Pancreas (tissue), 10 donors: ENCODE data around the gene FEZ2. TPM values are rescaled to one million over a fixed set of nuclear protein-coding genes. Genes with fewer than 3 reads are reported as not detected.

ENCODE experiments used
- ATAC-seq, 4 donors: fragments of 200-7000 bp; cut with Tn5 transposase; one replicate each; pipeline versions ENCODE4 v1.8.0 to v1.9.1; 2020; ENCODE audit warnings: mild to moderate bottlenecking in 4 of 4, moderate library complexity in 4 of 4
- DNase-seq, 6 donors: peaks; one replicate each; pipeline ENCODE4 v3.0.0-alpha.2; 2020
- FAIRE-seq: peaks from 2 replicates; lab custom pipeline; 2012; peaks lifted over from hg19 to GRCh38; lab: Jason Lieb, UNC
- H3K27ac ChIP-seq, 4 donors: fragments of 200-600 bp; sonication (generic); 1 replicate in 3 of 4; 2 replicates in 1 of 4; pipeline versions ENCODE4 v1.5.0 to v1.8.0; 2020
- H3K27me3 ChIP-seq, 4 donors: fragments of 200-600 bp; one replicate each; pipeline ENCODE4 v1.8.0; 2021
- H3K36me3 ChIP-seq, 3 donors: fragments of 200-600 bp; sonication (generic) in 1 of 3; one replicate each; pipeline versions ENCODE4 v1.5.0 to v1.8.0; 2020 to 2021
- H3K4me1 ChIP-seq, 3 donors: fragments of 200-600 bp; one replicate each; pipeline ENCODE4 v1.8.0; 2021
- H3K4me3 ChIP-seq, 4 donors: fragments of 200-600 bp; sonication (generic) in 2 of 4; one replicate each; pipeline versions ENCODE4 v1.5.0 to v1.8.0; 2020 to 2021
- H3K9me3 ChIP-seq, 4 donors: fragments of 200-600 bp; one replicate each; pipeline ENCODE4 v1.8.0; 2021
- CTCF ChIP-seq, 4 donors: fragments of 200-600 bp; sonication (generic) in 3 of 4; IDR thresholded peaks; one replicate each; pipeline versions ENCODE4 v1.5.0 to v1.8.0; 2021; ENCODE audit warnings: antibody characterized with exemption in 4 of 4
- WGBS, 2 donors: extraction: QIAGEN DNeasy Blood & Tissue Kit; methylation state at CpG; one replicate each; pipeline ENCODE4 v1.1.7; 2013; 5-methylcytosine and 5-hydroxymethylcytosine counted together
- intact Hi-C, 3 donors: fragments of 100-400 bp; cut with DNase I; formaldehyde crosslinking; loops; one replicate each; pipeline versions ENCODE4 v1.11.1 to v1.14.2; 2022
- polyA plus RNA-seq, 2 donors: library from polyadenylated mRNA; stranded (reverse); fragments of 200-250 nt; gene quantifications; one replicate each; pipeline ENCODE4 v1.2.3, GENCODE V29; 2013
- total RNA-seq, 6 donors: library from RNA; stranded (reverse); fragmentation: NEBNext Ultra II Directional in 4 of 6; extraction: Animal tissue kit (Norgen Biotek cat#: 25700) in 4 of 6; gene quantifications; one replicate each; pipeline versions ENCODE4 v1.2.1 to v1.2.4, GENCODE V29; 2021 to 2023
- donor health status: healthy with polysubstance abuse.
- donor health status: DM: no; HTN: no; CAD: no; lungs with moderate emphysema.
- donor health status: DM: no; HTN: no; CAD: no.
- donor health status: control.
- donor health status: control.
- donor health status: Bipolar disorder and iron deficiency.
- donor health status: DM: yes; HTN: yes; CAD: no.
- donor health status: DM: no; HTN: no; CAD: no.
- donor health status: DM: no; HTN: no; CAD: no.
- donor health status: DM: yes; HTN: yes; CAD: no.

Gene FEZ2, protein sequence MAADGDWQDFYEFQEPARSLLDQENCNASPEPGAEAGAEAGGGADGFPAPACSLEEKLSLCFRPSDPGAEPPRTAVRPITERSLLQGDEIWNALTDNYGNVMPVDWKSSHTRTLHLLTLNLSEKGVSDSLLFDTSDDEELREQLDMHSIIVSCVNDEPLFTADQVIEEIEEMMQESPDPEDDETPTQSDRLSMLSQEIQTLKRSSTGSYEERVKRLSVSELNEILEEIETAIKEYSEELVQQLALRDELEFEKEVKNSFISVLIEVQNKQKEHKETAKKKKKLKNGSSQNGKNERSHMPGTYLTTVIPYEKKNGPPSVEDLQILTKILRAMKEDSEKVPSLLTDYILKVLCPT
- total RNA-seq (10 to 100 TPM in 2 of 6 donors, 1 to 10 TPM in 4; 7.0 to 18.2 (median 9.4) TPM), polyA plus RNA-seq (10 to 100 TPM in 1 of 2 donors, 1 to 10 TPM in 1; 7.9 to 15.0 TPM)

DNA sequence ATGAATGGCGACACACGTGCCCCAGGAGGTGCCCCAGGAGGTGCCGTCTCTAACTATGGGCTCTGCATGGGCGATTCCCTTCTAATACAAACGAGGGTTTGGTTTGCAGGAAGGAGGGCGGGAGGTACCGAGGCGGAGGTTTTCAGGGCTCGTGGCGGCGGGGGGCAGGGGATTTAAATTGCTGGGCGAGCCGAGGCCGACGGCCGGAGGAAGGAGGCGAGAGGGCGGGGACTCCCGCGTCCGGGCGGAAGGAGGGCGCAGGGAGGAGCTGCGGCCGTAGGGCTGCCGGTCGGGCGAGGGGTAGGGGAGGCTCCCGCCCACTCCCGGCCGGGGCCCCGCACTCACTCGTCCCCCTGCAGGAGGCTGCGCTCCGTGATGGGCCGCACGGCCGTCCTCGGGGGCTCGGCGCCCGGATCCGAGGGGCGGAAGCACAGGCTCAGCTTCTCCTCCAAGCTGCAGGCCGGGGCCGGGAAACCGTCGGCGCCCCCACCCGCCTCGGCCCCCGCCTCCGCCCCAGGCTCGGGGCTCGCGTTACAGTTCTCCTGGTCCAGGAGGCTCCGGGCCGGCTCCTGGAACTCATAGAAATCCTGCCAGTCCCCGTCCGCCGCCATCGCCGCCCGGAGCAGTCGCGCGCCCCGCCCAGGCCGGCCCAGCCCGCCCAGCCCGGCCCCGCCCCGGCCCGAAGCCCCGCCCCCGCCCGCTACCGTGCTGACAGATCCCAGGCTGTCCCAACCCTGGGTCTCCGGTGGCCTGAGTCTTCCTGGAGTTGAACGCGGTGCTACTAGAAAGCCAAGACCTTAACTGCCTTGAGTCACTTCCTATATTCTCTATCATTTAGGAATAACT is at the start of gene FEZ2:
TSS of gene FEZ2 (minus strand) at position 637 of the 846 bp plus-strand sequence. CDS start at position 611, 26 bp downstream.
- DNase-seq (peak; percentile 65 to 93 (median 78)), FAIRE-seq (no peak)
- WGBS, 2 donors, result 0 to 1% methylated on average over 46 to 81 of the region's 81 CpGs

DNA sequence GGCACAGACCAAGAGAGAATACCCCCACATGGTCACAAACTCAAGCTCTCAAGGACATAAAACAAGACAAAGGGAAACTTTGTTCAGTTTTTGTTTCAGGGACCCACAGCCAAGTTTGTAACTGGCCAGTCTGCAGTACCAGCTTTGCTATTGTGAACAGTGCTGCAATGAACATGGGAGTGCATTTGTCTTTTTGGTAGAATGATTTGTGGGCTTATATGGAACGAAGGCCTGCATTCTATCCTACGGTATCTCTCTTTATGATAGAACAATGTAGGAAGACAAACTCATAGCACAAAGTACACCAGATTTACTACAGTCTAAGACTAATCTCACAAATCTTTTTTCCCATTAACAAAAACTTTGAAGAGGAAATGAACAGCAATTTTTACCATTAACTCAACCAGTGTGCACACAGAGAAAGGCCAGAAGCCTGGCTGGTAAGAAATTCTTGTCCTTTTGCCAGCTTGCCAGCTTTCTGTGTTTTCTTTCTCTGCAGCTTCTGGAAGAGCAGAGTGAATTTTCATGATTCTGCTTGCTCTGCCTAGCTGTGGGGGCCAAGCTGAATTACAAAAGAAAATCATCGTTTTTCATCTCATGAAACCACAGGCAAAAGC is 37.1 kb upstream of the FEZ2 start:
- H3K9me3 ChIP-seq, result no peaks in the 10 kb centered on the region
- FAIRE-seq, result no peak
- no peak for TF ChIP-seq CTCF (IDR thresholded peaks at IDR 0.05)
- no peak overlapping the region for H3K27ac ChIP-seq
- no peak overlapping the region for H3K4me3 ChIP-seq
- WGBS, 2 donors, result 51 to 63% methylated on average over 3 of the region's 3 CpGs
- intact Hi-C loops, result no loop called here
- ATAC-seq, result no peak
- H3K36me3 ChIP-seq, result no peaks in the 10 kb centered on the region
- H3K4me1 ChIP-seq, result no peaks in the 10 kb centered on the region
- DNase-seq, result no peak
- no peaks in the 10 kb centered on the region for H3K27me3 ChIP-seq

More for the DNA sequence above, at the start of gene FEZ2:
- no peaks in the 10 kb centered on the region for H3K36me3 ChIP-seq
- peaks cover 0 to 13% (median 3%) of the 10 kb centered on the region in 3 donors for H3K4me1 ChIP-seq
- peak; percentile 96 to 98 (median 98) for ATAC-seq
- H3K9me3 ChIP-seq, result no peaks in the 10 kb centered on the region
- H3K4me3 ChIP-seq, result peak within 1 kb of the TSS; percentile 99 to 100 (median 100)
- H3K27ac ChIP-seq, result peak within 1 kb of the TSS; percentile 93 to 97 (median 94)
- no peaks in the 10 kb centered on the region for H3K27me3 ChIP-seq
- no peak for TF ChIP-seq CTCF (IDR thresholded peaks at IDR 0.05)
- intact Hi-C loops, result no loop called here

- no peak for ATAC-seq
- 78 to 85% methylated on average over 2 of the region's 2 CpGs for WGBS, 2 donors
- Histone ChIP-seq H3K27ac (no peak overlapping the region), H3K4me1 (no peaks in the 10 kb centered on the region), H3K9me3 (no peaks in the 10 kb centered on the region), H3K27me3 (no peaks in the 10 kb centered on the region), H3K4me3 (no peak overlapping the region), H3K36me3 (no peaks in the 10 kb centered on the region)
- no peak for DNase-seq
- intact Hi-C loops, result no loop called here
- no peak for TF ChIP-seq CTCF (IDR thresholded peaks at IDR 0.05)
- FAIRE-seq, result no peak
These were observed 35.6 kb upstream of the FEZ2 start for GRCh38 chr2:36633470-36634092.

DNA sequence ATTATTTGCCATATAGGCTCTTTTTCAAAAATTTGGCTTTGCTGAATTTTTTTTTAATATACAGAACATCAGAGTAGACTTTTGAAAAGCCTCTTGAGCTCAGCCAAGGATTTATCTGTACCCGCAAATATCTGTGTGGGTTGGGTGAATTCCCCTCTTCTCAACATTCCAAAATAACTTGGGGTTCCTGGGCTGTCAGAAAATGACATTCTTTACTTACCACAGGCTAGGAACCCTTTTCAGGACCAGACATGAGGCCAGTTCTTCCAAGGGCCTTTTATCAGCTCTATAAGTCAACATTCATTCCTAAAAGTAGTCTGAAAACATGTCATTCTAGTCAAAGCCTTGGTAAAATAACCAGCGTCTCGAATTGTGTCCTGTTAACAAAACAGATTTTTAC is 28.8 kb upstream of the FEZ2 start:
- intact Hi-C loops, result no loop called here
- Histone ChIP-seq H3K4me1 (no peaks in the 10 kb centered on the region), H3K9me3 (no peaks in the 10 kb centered on the region)

More for the DNA sequence above, 28.8 kb upstream of the FEZ2 start:
- DNase-seq (no peak), FAIRE-seq (no peak), ATAC-seq (no peak)
- no peak for TF ChIP-seq CTCF (IDR thresholded peaks at IDR 0.05)
- H3K27ac ChIP-seq, result no peak overlapping the region
- no peaks in the 10 kb centered on the region for H3K27me3 ChIP-seq
- no peak overlapping the region for H3K4me3 ChIP-seq
- no peaks in the 10 kb centered on the region for H3K36me3 ChIP-seq
- WGBS, 2 donors, result 75 to 82% methylated on average over 3 of the region's 3 CpGs
